Right forelimb (tissue), 1 donor: Measurements from ENCODE around the gene IFNAR1.

Experiments used
- DNase-seq: peaks from one replicate; pipeline ENCODE4 v3.0.0-alpha.2; 2018

The IFNAR1 gene

GRCh38 chr21:33403786-33404585, 79.2 kb downstream of the IFNAR1 start:
- peak; percentile 86 for DNase-seq

- DNase-seq, result no peak
Observed at GRCh38 chr21:33406493-33406892, 81.7 kb downstream of the IFNAR1 start.
